GM19463 (cell line): Measurements from ENCODE around the gene PTPRR.

Experiments
- ATAC-seq: cut with Tn5 transposase; IDR thresholded peaks from one replicate; pipeline ENCODE4 v1.9.1; 2021; ENCODE audit warnings: mild to moderate bottlenecking, moderate library complexity; ENCODE audit not compliant: unreplicated experiment

The PTPRR gene

GRCh38 chr12:70706611-70707010, 213.9 kb downstream of the PTPRR start:
- ATAC-seq = no peak

DNA sequence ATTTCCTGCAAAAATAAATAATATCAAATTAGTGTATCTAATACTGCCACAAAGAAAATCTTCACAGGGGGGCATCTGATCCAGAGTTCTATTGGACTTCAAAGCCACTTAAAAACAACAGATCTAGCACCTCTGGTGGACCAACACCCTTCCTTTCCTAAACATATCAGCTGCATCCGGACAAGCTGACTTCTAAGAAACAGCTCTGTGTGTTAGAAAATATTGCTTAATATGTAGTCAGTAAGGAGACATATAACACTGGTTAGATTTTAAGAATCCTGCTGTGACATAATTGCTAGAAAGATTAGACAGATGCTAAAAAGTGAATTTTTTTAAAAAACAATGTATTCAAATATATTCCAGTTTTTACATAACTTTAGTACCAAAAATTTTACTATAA, 222.2 kb downstream of the PTPRR start:
- no peak for ATAC-seq

DNA sequence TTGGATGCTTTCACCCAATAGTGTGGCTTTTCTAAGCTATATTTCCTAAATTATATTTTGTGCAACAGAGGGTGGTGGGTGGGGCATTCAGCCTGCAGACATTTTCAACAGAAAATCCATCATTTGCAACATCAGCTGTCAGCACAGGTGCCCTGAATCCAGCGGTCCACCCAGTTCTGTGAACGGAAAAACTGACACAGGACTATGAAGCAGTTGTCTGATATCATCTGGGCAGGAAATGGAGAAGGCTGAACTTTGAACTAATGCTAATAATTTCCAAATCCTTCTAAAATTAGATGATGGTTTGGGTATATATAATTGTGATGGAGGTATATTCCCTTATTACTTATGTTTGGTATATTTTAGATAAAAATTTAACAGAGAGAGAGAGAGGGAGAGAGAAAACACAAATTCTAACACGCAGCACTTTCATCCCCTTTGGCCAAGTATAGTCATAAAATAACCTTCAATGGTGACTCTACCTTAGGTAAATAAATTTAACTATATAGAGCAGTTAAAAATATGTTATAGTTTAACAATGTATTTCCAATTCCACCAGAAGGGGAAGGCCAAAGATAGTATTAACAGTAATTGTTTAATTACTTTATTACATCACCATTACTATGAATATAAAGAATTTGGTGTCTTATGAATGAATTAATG, 225.0 kb downstream of the PTPRR start:
- ATAC-seq = no peak

DNA sequence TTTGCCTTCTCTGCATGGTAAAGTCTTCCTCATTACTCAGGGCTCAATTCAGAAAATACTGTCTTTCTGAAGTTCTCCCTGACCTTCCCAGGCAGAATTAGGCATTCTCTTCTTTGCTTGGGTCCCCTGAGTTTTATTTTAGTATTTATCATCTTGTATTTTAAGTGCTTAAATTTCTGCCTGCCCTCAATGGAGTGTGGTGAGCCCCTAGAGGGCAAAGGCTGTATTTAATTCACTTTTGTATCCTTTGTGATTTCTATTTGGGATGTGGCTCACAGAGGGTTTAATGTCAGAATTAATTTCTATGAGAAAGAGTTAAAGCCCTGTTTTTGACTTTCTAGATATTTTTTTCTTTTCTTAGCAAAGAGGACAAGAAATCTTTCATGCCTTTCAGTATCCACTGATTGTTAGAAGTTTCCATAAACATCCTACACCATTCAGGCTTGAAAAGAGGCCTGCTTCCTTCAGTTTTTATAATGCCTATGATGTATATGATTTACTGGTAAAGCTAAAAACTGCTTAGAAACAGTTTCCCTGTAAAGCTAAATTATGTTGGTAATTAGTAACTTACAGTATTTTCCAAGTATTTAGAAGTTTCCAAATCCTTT, 227.8 kb downstream of the PTPRR start:
- ATAC-seq = no peak

DNA sequence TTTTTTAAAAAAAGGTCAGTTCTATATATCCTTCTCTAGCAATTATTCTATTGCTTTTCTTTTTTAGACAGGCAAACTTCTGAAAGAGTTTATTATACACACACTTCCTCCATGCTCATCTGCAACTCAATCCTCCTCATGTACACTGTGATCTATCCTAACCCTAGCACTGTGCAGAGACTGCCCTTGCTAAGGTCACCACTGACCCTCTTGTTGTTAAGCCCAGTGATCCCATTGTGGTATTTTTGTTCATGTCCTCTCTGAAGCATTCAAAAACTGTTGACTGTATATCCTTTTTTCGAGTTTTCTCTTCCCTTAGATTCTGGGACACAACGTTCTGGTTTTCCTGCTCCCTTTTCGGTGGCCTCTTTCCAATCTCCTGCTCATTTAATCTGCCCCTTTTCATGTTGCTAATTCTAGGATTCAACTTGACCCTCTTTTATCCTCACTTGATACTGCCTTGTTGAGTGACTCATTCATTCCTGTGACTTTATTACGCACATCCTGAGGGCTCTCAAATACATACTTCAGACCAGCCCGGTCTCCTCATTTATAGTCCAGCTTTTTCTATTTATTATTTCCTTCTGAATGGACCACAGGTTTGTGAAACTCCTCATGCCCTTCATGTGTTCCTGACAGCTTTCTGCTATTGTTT, 229.4 kb downstream of the PTPRR start:
- no peak for ATAC-seq

DNA sequence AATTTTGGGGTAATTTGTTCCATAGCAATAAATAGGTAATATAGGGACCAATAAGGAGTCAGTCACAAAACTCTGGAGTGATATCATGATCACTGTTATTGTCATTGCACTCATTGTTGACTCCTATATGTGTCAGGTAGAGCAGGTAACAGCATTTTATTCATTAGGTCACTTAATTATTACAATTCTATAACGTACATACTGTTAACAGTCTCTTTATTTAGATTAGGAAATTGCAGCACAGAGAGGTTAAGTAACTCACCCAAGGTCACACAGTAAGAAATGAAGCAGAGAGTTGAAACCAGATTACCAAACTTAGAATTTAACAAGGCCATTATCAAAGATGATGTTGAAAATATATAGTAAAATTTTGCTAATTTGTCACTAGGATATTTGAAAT, 233.6 kb downstream of the PTPRR start:
- ATAC-seq = no peak

GRCh38 chr12:70686299-70686698, 234.2 kb downstream of the PTPRR start:
- no peak for ATAC-seq

- no peak for ATAC-seq
Observed at GRCh38 chr12:70683976-70684375, 236.6 kb downstream of the PTPRR start.

DNA sequence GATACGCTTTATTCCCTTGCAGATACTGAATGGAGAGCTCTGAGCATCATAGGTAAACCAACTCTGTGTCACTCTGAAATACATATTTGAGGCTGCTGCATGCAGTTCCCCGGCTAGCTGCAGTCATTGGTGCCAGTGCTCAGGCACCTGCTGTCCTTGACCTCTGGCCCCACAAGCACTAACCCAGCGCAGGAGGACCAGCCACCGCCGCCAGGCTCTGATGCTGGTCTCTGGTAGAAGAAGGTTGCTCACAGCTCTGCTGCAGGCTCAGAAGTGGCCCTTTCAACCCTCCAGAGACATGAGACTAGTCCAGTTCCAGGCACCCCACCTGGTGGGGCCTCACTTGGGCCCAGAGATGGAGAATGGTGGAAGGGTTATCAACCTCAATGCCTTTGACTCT, 248.8 kb downstream of the PTPRR start:
- ATAC-seq = no peak

GRCh38 chr12:70670948-70671347, 249.6 kb downstream of the PTPRR start:
- no peak for ATAC-seq

DNA sequence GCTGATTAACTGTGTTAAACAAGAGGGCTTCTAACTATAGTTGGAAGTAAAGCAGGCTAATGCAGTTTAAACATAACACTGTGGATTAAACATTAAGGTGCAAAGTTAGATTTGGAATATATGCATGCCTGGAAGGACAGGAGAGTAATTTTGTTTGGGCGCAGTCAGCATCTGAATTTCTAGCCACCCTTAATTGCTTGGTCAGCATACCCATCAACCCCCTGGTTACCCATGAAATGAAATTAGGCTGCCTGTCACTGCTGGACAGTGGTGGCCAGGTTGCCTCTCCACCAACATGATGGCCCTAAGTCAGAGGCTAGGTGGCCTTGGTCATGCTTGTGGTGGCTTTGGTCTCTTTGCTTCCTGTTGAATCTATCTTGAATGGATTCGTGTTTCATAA, 253.3 kb downstream of the PTPRR start:
- ATAC-seq = no peak

GRCh38 chr12:70666364-70666763, 254.2 kb downstream of the PTPRR start:
- no peak for ATAC-seq

- no peak for ATAC-seq
Observed at GRCh38 chr12:70664465-70664881, 256.1 kb downstream of the PTPRR start.

DNA sequence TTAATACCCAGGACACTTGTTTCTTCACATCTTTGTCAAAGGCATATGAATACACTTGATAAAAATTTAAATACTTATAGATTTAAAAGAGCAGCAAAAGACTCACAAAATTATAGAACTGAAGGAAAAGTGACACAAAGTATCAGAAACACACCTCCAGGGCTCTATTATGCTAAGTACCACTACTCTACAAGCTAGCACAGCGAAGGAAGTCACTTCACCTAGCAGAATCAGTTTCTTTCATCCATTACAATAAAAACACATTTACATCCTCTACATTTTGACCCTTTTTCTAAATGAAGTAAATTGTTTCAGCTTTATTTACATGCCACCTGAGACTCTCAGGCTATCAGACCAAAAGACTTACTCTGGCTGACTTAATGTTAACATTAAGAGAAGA, 256.7 kb downstream of the PTPRR start:
- ATAC-seq = no peak

DNA sequence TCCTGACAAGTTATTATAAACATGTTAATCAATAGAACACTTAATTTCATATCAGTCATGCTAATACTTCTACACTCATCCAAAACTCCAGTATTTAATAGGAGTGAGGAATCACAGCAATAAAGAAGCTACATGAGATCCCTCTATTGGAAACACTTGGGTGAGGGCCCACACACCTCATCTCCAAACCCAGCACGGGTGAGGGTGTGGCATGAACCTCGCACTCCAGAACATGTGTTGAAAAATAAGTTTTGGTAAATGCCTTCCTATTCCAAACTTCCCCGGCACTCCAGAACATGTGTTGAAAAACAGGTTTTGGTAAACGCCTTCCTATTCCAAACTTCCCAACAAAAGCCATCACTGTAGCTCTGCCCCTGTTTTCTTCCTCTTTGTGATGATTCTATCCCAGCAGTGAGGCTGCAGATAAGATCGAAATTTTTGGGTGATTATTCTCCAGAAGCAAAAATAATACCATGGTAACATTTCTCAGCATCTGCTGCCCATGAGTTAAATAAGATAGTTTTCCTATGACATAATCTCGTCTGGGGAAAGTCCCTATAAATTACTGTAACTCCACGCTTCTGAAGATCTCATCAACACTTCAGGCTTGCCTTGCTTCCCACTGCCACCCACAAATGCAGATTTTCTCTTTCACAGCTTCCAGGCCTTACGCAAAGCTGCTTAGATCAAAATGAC, 258.9 kb downstream of the PTPRR start:
- no peak for ATAC-seq

DNA sequence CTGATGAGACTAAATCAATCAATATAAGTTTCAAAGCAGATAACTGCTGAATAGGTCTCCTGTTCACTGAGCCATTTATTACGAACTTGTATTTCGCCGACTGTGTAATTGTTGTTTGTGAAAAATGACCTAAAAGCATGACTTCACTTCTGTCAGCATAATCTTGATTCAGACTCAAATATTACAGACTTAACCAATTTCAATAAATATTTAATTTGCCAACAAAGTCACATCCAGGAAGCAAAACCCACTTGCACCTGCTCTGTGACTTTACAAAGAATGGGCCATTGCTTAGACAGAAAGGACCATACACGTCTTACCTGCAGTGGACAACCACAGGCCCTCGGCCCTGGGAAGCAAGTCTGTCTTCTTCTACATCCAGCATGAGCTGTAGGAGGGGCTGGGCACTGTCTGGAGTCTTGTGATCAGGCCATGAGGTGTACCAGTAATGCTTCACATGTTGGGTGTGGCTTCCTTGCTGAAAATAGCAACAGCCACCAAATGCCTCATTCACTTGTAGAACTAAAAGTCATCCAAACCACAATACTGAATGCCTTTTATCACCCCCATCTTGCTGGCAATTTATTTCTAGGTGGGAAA, 259.8 kb downstream of the PTPRR start:
- ATAC-seq = no peak

- no peak for ATAC-seq
Observed at GRCh38 chr12:70660002-70660604, 260.4 kb downstream of the PTPRR start.

- ATAC-seq = no peak
Observed at GRCh38 chr12:70659077-70659606, 261.4 kb downstream of the PTPRR start.

- ATAC-seq = no peak
Observed at GRCh38 chr12:70657616-70658286, 262.8 kb downstream of the PTPRR start.

DNA sequence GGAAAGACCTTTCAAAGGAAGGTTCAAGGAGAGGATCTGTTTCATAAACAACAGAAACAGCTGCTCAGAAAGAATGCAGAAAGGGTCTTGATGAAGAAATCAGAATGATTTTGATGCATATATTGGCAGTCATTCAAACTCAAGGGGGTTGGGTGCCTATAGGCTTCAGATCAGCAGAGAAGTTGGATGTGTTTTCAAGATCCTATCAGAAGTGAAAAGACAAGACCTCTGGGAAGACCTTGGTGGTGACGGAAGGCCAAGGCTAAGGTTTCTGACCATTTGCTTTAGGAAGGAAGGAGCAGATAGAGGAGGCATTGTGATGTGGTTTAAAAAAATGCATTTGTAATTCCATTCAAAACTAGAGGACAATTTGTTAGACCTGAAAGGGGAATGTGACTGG, 268.1 kb downstream of the PTPRR start:
- ATAC-seq = no peak
